Pancreas (tissue), 10 donors: ENCODE measurements around the gene NFIC. TPM values are rescaled to one million over a fixed set of nuclear protein-coding genes. Genes with fewer than 3 reads are reported as not detected.
"Not testable (repeated sequence)": the region's sequence is repeated elsewhere in the genome, so short reads cannot be mapped to it uniquely, and the experiment has no call there.

ENCODE experiments used
- ATAC-seq, 4 donors: fragments of 200-7000 bp; cut with Tn5 transposase; one replicate each; pipeline versions ENCODE4 v1.8.0 to v1.9.1; 2020; ENCODE audit warnings: mild to moderate bottlenecking in 4 of 4, moderate library complexity in 4 of 4
- DNase-seq, 6 donors: peaks; one replicate each; pipeline ENCODE4 v3.0.0-alpha.2; 2020
- FAIRE-seq: peaks from 2 replicates; lab custom pipeline; 2012; peaks lifted over from hg19 to GRCh38; lab: Jason Lieb, UNC
- H3K27ac ChIP-seq, 4 donors: fragments of 200-600 bp; sonication (generic); 1 replicate in 3 of 4; 2 replicates in 1 of 4; pipeline versions ENCODE4 v1.5.0 to v1.8.0; 2020
- H3K27me3 ChIP-seq, 4 donors: fragments of 200-600 bp; one replicate each; pipeline ENCODE4 v1.8.0; 2021
- H3K36me3 ChIP-seq, 3 donors: fragments of 200-600 bp; sonication (generic) in 1 of 3; one replicate each; pipeline versions ENCODE4 v1.5.0 to v1.8.0; 2020 to 2021
- H3K4me1 ChIP-seq, 3 donors: fragments of 200-600 bp; one replicate each; pipeline ENCODE4 v1.8.0; 2021
- H3K4me3 ChIP-seq, 4 donors: fragments of 200-600 bp; sonication (generic) in 2 of 4; one replicate each; pipeline versions ENCODE4 v1.5.0 to v1.8.0; 2020 to 2021
- H3K9me3 ChIP-seq, 4 donors: fragments of 200-600 bp; one replicate each; pipeline ENCODE4 v1.8.0; 2021
- CTCF ChIP-seq, 4 donors: fragments of 200-600 bp; sonication (generic) in 3 of 4; IDR thresholded peaks; one replicate each; pipeline versions ENCODE4 v1.5.0 to v1.8.0; 2021; ENCODE audit warnings: antibody characterized with exemption in 4 of 4
- WGBS, 2 donors: extraction: QIAGEN DNeasy Blood & Tissue Kit; methylation state at CpG; one replicate each; pipeline ENCODE4 v1.1.7; 2013; 5-methylcytosine and 5-hydroxymethylcytosine counted together
- intact Hi-C, 3 donors: fragments of 100-400 bp; cut with DNase I; formaldehyde crosslinking; loops; one replicate each; pipeline versions ENCODE4 v1.11.1 to v1.14.2; 2022
- polyA plus RNA-seq, 2 donors: library from polyadenylated mRNA; stranded (reverse); fragments of 200-250 nt; gene quantifications; one replicate each; pipeline ENCODE4 v1.2.3, GENCODE V29; 2013
- total RNA-seq, 6 donors: library from RNA; stranded (reverse); fragmentation: NEBNext Ultra II Directional in 4 of 6; extraction: Animal tissue kit (Norgen Biotek cat#: 25700) in 4 of 6; gene quantifications; one replicate each; pipeline versions ENCODE4 v1.2.1 to v1.2.4, GENCODE V29; 2021 to 2023
- donor health status: healthy with polysubstance abuse.
- donor health status: DM: no; HTN: no; CAD: no; lungs with moderate emphysema.
- donor health status: DM: no; HTN: no; CAD: no.
- donor health status: control.
- donor health status: control.
- donor health status: Bipolar disorder and iron deficiency.
- donor health status: DM: yes; HTN: yes; CAD: no.
- donor health status: DM: no; HTN: no; CAD: no.
- donor health status: DM: no; HTN: no; CAD: no.
- donor health status: DM: yes; HTN: yes; CAD: no.

Gene NFIC
- total and polyA plus RNA-seq, 8 donors: 21.3 to 203 (median 115) TPM

GRCh38 chr19:3451451-3451866 lies 85.1 kb downstream of the NFIC start:
- ATAC-seq (peak in 1 of 4 donors; percentile 4), FAIRE-seq (no peak), DNase-seq (no peak)
- no peak overlapping the region for H3K4me3 ChIP-seq
- intact Hi-C loops: no loop called here
- no peaks in the 10 kb centered on the region for H3K27me3 ChIP-seq
- no peaks in the 10 kb centered on the region for H3K4me1 ChIP-seq
- peaks cover 3 to 76% (median 63%) of the 10 kb centered on the region in 3 donors for H3K36me3 ChIP-seq
- WGBS, 2 donors: 71 to 78% methylated on average over 10 of the region's 10 CpGs
- no peak for TF ChIP-seq CTCF (IDR thresholded peaks at IDR 0.05)
- no peaks in the 10 kb centered on the region for H3K9me3 ChIP-seq
- peak overlapping the region in 2 of 4 donors; percentile 43 to 57 for H3K27ac ChIP-seq

DNA sequence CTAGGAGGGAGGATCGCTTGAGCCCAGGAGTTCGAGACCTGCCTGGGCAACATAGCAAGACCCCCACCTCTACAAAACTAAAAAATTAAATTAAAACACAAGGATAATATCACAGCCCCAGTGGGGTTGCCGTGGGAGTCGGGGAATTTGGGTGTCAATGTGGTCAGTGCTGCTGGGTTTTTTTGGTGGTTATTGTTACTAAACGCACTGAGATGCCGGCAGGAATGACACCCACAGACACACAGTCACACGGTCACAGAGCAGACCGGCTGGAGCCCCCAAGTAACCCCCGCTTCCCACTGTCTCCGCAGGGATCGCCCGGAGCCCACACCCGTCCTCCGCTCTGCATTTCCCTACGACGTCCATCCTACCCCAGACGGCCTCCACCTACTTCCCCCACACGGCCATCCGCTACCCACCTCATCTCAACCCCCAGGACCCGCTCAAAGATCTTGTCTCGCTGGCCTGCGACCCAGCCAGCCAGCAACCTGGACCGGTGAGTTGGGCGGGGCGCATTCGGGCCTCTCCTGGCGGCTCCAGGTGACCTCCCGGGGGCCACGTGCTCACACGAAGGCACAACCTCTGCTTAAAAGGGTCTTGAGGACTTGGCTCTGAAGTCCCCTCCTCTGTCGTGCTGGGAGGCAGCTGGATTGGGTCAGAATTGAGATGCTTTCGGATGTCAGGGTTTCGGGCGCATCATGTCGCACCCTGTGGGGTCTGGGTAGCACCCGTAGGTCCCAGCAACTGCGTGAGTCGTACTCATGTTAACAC lies 86.0 kb downstream of the NFIC start:
- H3K27ac ChIP-seq: no peak overlapping the region
- no peaks in the 10 kb centered on the region for H3K9me3 ChIP-seq
- no peaks in the 10 kb centered on the region for H3K27me3 ChIP-seq
- WGBS, 2 donors: 93 to 95% methylated on average over 38 of the region's 38 CpGs
- H3K36me3 ChIP-seq: peaks cover 3 to 82% (median 63%) of the 10 kb centered on the region in 3 donors
- no peak for TF ChIP-seq CTCF (IDR thresholded peaks at IDR 0.05)
- no peak overlapping the region for H3K4me3 ChIP-seq
- FAIRE-seq: no peak
- no peak for ATAC-seq
- intact Hi-C loops: no loop called here
- no peaks in the 10 kb centered on the region for H3K4me1 ChIP-seq
- no peak for DNase-seq

DNA sequence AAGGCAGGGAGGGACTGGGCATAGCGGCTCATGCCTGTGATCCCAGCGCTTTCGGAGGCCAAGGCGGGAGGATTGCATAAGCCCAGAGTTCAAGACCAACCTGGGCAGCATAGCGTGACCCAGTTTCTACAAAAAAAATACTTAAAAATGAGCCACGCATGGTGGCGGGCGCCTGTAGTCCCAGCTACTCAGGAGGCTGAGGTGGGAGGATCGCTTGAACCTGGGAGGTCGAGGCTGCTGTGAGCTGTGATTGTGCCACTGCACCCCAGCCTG lies 86.5 kb downstream of the NFIC start:
- peaks cover 3 to 79% (median 63%) of the 10 kb centered on the region in 3 donors for H3K36me3 ChIP-seq
- H3K27ac ChIP-seq, H3K27me3 ChIP-seq, H3K9me3 ChIP-seq, intact Hi-C loops, DNase-seq, H3K4me1 ChIP-seq, FAIRE-seq, H3K4me3 ChIP-seq, ATAC-seq: not testable (repeated sequence)
- WGBS, 2 donors: 96 to 97% methylated on average over 10 of the region's 10 CpGs

DNA sequence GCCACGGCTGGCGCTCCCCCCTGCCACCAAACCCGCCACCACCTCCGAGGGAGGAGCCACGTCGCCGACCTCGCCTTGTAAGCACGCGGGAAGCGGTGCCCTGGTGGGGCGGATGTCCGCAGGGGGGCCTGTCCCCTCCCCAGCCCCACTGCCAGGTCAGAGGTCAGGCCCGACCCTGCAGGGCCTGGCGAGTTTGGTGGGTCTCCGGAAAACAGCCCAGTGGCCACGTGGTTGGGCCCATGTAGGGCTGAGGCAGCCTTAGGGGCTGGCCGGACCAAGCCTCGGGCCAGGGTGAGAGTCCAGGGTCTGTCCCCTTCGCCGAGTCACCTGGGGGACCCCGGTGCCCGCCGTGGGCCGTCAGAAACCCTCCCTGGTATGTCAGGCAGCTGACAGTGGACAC lies 87.5 kb downstream of the NFIC start:
- H3K36me3 ChIP-seq: peaks cover 3 to 72% (median 58%) of the 10 kb centered on the region in 3 donors
- 86% methylated on average over 25 of the region's 25 CpGs for WGBS, 2 donors
- H3K4me3 ChIP-seq: no peak overlapping the region
- TF ChIP-seq CTCF (IDR thresholded peaks at IDR 0.05): no peak
- intact Hi-C loops: no loop called here
- DNase-seq (peak in 1 of 6 donors; percentile 49), FAIRE-seq (no peak), ATAC-seq (no peak)
- H3K27me3 ChIP-seq: no peaks in the 10 kb centered on the region
- peaks cover 0 to under 1% (median 0%) of the 10 kb centered on the region in 3 donors for H3K4me1 ChIP-seq
- H3K27ac ChIP-seq: no peak overlapping the region
- no peaks in the 10 kb centered on the region for H3K9me3 ChIP-seq

- no peak for DNase-seq
- TF ChIP-seq CTCF (IDR thresholded peaks at IDR 0.05): no peak
- H3K4me1 ChIP-seq: peaks cover 0 to 10% (median 2%) of the 10 kb centered on the region in 3 donors
- ATAC-seq: no peak
- FAIRE-seq: no peak
- H3K27ac ChIP-seq: no peak overlapping the region
- H3K36me3 ChIP-seq: peaks cover 0 to 63% (median 49%) of the 10 kb centered on the region in 3 donors
- H3K4me3 ChIP-seq: no peak overlapping the region
- H3K27me3 ChIP-seq: no peaks in the 10 kb centered on the region
- intact Hi-C loops: no loop called here
- H3K9me3 ChIP-seq: no peaks in the 10 kb centered on the region
- 92 to 95% methylated on average over 15 of the region's 15 CpGs for WGBS, 2 donors
Measured at GRCh38 chr19:3454656-3455392, 88.4 kb downstream of the NFIC start.
